GM19023 (cell line): ENCODE measurements around the gene LNPEP.
"Not testable (repeated sequence)": the region's sequence is repeated elsewhere in the genome, so short reads cannot be mapped to it uniquely, and the experiment has no call there.

Experiments
- ATAC-seq: cut with Tn5 transposase; IDR thresholded peaks from one replicate; pipeline ENCODE4 v1.9.1; 2021; ENCODE audit warnings: mild to moderate bottlenecking, moderate library complexity; ENCODE audit not compliant: unreplicated experiment

LNPEP gene

GRCh38 chr5:97046270-97046982 lies 110.5 kb downstream of the LNPEP start:
- ATAC-seq = no peak

GRCh38 chr5:97047076-97047475 lies 111.2 kb downstream of the LNPEP start:
- no peak for ATAC-seq

GRCh38 chr5:97049175-97049574 lies 113.3 kb downstream of the LNPEP start:
- ATAC-seq = no peak

- ATAC-seq = no peak
Measured at GRCh38 chr5:97056263-97056662, 120.4 kb downstream of the LNPEP start.

- ATAC-seq = no peak
Measured at GRCh38 chr5:97062046-97062445, 126.2 kb downstream of the LNPEP start.

- ATAC-seq = no peak
Measured at GRCh38 chr5:97063251-97063650, 127.4 kb downstream of the LNPEP start.

GRCh38 chr5:97065475-97065874 lies 129.6 kb downstream of the LNPEP start:
- ATAC-seq = no peak

GRCh38 chr5:97067296-97067850 lies 131.5 kb downstream of the LNPEP start:
- no peak for ATAC-seq

- no peak for ATAC-seq
Measured at GRCh38 chr5:97070234-97070633, 134.4 kb downstream of the LNPEP start.

GRCh38 chr5:97071101-97071500 lies 135.2 kb downstream of the LNPEP start:
- no peak for ATAC-seq

GRCh38 chr5:97071993-97072392 lies 136.1 kb downstream of the LNPEP start:
- ATAC-seq = no peak

- ATAC-seq = no peak
Measured at GRCh38 chr5:97072696-97073095, 136.8 kb downstream of the LNPEP start.

GRCh38 chr5:97073420-97073819 lies 137.5 kb downstream of the LNPEP start:
- ATAC-seq = no peak

GRCh38 chr5:97074859-97075489 lies 139.1 kb downstream of the LNPEP start:
- ATAC-seq = no peak

- no peak for ATAC-seq
Measured at GRCh38 chr5:97075649-97076048, 139.8 kb downstream of the LNPEP start.

- no peak for ATAC-seq
Measured at GRCh38 chr5:97076098-97076497, 140.2 kb downstream of the LNPEP start.

GRCh38 chr5:97077246-97077645 lies 141.4 kb downstream of the LNPEP start:
- no peak for ATAC-seq

GRCh38 chr5:97078958-97079743 lies 143.3 kb downstream of the LNPEP start:
- no peak for ATAC-seq

- ATAC-seq = not testable (repeated sequence)
Measured at GRCh38 chr5:97084782-97085458, 149.0 kb downstream of the LNPEP start.

GRCh38 chr5:97085459-97086181 lies 149.7 kb downstream of the LNPEP start:
- no peak for ATAC-seq
